ENCODE data around the gene BABAM2.

DNA sequence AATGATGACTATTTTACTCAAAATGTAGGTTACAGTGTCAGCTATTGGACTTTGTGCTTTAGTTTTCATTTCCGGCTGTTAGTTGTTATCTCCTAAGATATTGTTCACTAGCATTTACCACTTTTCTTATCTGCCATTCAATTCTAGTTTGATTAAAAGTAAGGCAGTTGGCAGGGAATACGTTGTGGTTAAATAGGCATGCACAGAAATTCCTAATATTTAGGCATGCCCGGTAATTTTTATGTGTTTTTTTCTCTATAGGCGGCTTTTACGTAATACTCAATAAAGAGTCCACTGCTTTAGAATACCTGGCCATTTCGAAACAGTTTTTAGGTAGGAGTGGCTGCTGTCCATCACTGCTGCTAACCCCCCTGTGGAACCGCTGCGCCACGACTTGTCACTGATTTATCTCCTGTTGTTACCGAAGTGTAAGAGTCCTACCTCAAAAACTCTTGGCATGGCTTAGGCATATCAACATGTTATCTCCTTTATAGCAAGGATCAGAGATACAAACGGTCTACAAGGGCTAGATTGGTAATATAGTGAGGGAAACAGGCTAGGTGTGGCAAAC is 39.5 kb downstream of the BABAM2 start:
- TF ChIP-seq CTCF (conservative IDR thresholded peaks at IDR 0.05 in 1 of 2, IDR thresholded peaks at IDR 0.05 in 1 of 2; ENCODE audit: extremely low read depth in 1 of 2, insufficient read depth in 1 of 2, low read depth in 1 of 2, low read length in 2 of 2): no peak
- no peak for TF ChIP-seq EZH2 (IDR thresholded peaks at IDR 0.05; ENCODE audit: borderline replicate concordance, low read length)

Measured in mammary epithelial cell (primary cell).